NCI-H2107 (cell line): ENCODE results near the gene KLK10.

Experiments
- DNase-seq: peaks from one replicate; lab custom pipeline; 2025; lab: John Stamatoyannopoulos, UW

The KLK10 gene

DNA sequence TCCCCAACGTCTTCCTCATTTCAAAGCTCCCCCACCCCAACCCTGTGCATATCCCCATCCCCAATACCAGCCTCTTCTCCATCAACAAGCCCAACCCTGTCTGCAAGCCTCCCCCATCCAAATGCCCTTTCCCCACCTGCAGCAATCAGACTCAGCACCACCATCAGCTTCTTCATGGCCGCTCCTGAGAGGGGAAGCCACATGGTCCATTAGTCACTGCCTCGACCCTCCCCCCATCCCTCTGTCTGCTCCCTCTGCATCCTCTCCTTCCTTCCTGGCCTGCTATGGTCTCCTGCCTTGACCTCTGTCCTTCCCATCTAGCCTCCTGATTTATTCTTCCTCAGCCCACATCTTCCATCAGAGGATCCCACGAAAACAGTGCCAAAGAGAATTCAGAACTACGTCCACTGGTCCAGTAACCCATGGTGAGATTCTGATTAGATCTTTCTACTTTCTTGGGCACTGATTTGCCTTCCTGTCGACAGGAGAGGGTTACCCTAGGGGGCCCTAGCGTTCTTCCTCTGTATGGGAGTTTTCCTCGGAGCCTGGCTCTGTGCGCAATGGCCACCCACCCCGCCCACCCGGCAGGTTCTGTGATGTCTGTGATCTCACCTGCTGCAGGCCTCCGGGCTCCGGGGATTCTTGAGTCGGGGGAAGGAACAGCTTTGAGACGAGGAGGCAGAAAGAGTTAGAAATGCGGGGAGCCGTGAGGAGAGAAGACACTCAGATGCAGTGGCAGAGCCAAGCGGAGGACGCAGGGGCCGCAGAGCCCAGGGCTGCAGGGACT lies 51.4 kb downstream of the KLK10 start:
- no peak for DNase-seq

DNA sequence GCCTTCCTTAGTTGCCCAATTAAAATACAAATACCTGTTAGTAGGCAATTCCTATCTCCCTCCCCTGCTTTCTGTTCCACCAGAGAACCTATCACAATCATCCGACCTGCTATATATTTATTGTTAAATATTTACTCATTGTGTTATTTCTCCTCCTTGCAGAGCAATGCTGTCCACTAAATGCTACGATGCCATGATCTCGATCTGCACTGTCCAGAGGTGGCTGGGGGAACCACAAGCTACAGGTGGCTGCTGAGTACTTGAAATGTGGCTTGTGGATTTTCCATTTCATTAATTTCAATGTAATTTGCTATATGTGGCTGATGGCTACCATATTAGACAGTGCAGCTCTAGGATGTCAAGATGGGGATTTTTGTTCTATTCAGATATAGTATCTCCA lies 55.2 kb downstream of the KLK10 start:
- DNase-seq, result no peak

DNA sequence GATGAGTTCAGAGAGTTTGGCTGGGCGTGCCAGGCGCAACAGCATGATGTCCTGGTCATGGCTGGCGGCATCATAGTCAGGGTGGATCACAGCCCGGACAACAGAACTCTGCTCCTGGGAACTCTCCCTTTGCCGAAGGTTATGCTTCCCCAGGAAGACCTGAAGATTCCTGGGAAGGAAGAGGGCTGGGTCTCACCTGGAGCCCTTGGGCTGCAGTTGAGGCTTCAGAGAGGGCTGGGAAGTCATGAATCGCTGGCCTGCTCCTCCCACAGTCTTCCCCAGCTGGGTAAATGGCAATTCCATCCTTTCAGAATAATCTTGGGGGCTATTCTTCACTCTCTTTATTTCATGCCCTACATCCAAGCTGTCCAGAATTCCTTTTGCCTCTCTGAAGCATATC lies 56.1 kb downstream of the KLK10 start:
- DNase-seq, result no peak
